ENCODE results near the gene PHACTR1.
A peak's percentile ranks its signal among the peaks of the same experiment; 100 is the strongest.

The PHACTR1 gene

DNA sequence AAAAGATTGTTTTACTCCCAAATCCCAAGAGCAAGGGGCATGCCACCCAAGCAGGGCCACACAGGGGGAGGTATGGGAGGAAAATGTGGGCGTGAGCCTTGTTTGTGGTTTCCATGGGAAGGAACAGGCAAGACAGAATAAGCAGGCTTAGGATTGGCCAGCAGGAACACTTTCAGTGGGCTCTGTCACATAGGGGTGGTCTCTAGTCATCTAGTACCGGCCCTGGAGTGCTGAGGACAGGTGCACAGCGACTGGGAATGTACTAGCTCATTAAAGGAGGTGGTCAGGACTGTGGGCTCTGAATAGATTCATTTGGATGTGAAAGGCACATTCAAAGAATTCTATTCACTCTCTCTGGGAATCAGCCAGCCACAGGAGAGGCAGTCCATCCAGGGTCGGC, 436.2 kb downstream of the PHACTR1 start:
- H3K27ac ChIP-seq (replicated peaks), result no peak overlapping the region
- H3K4me3 ChIP-seq (replicated peaks; ENCODE audit: insufficient read depth, low read length), result no peak overlapping the region
- no peaks in the 10 kb centered on the region for H3K27me3 ChIP-seq (ENCODE audit: insufficient read depth, poor library complexity, severe bottlenecking)
- DNase-seq (ENCODE audit: low read depth in 1 of 2, low spot score in 1 of 2), result no peak
- TF ChIP-seq, protein P1, sequence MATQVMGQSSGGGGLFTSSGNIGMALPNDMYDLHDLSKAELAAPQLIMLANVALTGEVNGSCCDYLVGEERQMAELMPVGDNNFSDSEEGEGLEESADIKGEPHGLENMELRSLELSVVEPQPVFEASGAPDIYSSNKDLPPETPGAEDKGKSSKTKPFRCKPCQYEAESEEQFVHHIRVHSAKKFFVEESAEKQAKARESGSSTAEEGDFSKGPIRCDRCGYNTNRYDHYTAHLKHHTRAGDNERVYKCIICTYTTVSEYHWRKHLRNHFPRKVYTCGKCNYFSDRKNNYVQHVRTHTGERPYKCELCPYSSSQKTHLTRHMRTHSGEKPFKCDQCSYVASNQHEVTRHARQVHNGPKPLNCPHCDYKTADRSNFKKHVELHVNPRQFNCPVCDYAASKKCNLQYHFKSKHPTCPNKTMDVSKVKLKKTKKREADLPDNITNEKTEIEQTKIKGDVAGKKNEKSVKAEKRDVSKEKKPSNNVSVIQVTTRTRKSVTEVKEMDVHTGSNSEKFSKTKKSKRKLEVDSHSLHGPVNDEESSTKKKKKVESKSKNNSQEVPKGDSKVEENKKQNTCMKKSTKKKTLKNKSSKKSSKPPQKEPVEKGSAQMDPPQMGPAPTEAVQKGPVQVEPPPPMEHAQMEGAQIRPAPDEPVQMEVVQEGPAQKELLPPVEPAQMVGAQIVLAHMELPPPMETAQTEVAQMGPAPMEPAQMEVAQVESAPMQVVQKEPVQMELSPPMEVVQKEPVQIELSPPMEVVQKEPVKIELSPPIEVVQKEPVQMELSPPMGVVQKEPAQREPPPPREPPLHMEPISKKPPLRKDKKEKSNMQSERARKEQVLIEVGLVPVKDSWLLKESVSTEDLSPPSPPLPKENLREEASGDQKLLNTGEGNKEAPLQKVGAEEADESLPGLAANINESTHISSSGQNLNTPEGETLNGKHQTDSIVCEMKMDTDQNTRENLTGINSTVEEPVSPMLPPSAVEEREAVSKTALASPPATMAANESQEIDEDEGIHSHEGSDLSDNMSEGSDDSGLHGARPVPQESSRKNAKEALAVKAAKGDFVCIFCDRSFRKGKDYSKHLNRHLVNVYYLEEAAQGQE (IDR thresholded peaks at IDR 0.05; ENCODE audit: insufficient replicate concordance, low read depth), result no peak
- TF ChIP-seq, protein P2, sequence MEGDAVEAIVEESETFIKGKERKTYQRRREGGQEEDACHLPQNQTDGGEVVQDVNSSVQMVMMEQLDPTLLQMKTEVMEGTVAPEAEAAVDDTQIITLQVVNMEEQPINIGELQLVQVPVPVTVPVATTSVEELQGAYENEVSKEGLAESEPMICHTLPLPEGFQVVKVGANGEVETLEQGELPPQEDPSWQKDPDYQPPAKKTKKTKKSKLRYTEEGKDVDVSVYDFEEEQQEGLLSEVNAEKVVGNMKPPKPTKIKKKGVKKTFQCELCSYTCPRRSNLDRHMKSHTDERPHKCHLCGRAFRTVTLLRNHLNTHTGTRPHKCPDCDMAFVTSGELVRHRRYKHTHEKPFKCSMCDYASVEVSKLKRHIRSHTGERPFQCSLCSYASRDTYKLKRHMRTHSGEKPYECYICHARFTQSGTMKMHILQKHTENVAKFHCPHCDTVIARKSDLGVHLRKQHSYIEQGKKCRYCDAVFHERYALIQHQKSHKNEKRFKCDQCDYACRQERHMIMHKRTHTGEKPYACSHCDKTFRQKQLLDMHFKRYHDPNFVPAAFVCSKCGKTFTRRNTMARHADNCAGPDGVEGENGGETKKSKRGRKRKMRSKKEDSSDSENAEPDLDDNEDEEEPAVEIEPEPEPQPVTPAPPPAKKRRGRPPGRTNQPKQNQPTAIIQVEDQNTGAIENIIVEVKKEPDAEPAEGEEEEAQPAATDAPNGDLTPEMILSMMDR (IDR thresholded peaks at IDR 0.05; ENCODE audit: insufficient read depth, low read length), result no peak

DNA sequence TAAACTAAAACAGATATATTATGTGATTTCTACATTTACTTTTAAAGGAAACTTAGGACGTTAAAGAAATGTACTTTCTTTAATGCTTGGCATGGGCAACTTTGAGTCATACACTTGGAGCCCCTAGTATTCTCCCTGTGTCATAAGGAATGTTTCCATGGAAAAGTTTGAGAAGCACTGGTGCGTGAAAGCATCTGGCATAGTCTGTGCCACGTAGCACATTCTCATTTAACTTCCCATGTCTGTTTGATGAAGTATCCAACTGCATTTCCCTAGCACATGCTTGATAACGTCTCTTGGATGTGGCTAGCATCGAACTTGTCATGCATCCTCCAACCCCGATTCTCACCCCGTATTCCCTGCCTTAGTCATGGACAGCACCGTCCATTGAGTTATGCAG, 439.8 kb downstream of the PHACTR1 start:
- Histone ChIP-seq H3K27me3 (ENCODE audit: insufficient read depth, poor library complexity, severe bottlenecking) (no peaks in the 10 kb centered on the region), H3K4me3 (replicated peaks; ENCODE audit: insufficient read depth, low read length) (no peak overlapping the region), H3K27ac (replicated peaks) (no peak overlapping the region)
- TF ChIP-seq, protein P2 (IDR thresholded peaks at IDR 0.05; ENCODE audit: insufficient read depth, low read length), result no peak
- no peak for TF ChIP-seq POLR2AphosphoS5 (IDR thresholded peaks at IDR 0.05; ENCODE audit: low read depth)
- TF ChIP-seq SPI1 (IDR thresholded peaks at IDR 0.05; ENCODE audit: borderline replicate concordance, low read depth), result no peak
- no peak for TF ChIP-seq GABPA (IDR thresholded peaks at IDR 0.05; ENCODE audit: low read depth)
- TF ChIP-seq, protein P1 (IDR thresholded peaks at IDR 0.05; ENCODE audit: insufficient replicate concordance, low read depth), result no peak
- no peak for DNase-seq (ENCODE audit: low read depth in 1 of 2, low spot score in 1 of 2)

DNA sequence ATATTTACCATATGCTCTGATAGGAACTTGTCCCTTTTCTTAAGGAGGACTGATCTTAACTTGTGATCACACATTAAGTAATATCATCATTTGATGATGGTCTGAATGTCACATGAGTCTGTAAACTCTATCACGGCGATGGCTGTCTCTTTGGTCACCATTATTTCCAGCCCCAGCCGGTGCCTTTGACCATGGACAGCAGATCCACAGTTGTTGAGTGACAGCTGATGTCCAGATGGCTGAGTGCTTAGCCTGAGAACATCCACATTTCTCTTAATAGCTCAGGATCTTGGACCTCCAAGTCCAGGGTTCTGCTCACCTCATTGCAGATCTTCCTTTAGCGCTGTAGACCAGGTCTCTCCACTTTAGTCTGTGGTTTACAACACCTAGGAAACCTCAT, 440.7 kb downstream of the PHACTR1 start:
- DNase-seq (ENCODE audit: low read depth in 1 of 2, low spot score in 1 of 2), result no peak
- TF ChIP-seq, protein P2 (IDR thresholded peaks at IDR 0.05; ENCODE audit: insufficient read depth, low read length), result no peak
- no peak for TF ChIP-seq SPI1 (IDR thresholded peaks at IDR 0.05; ENCODE audit: borderline replicate concordance, low read depth)
- TF ChIP-seq, protein P1 (IDR thresholded peaks at IDR 0.05; ENCODE audit: insufficient replicate concordance, low read depth), result peak; percentile 62
- Histone ChIP-seq H3K27me3 (ENCODE audit: insufficient read depth, poor library complexity, severe bottlenecking) (no peaks in the 10 kb centered on the region), H3K27ac (replicated peaks) (no peak overlapping the region), H3K4me3 (replicated peaks; ENCODE audit: insufficient read depth, low read length) (no peak overlapping the region)
